GM21528 (cell line): ENCODE measurements around the gene GLI3.

Source experiments
- ATAC-seq: cut with Tn5 transposase; IDR thresholded peaks from one replicate; pipeline ENCODE4 v1.9.1; 2021; ENCODE audit warnings: mild to moderate bottlenecking, moderate library complexity; ENCODE audit not compliant: unreplicated experiment, low FRiP score

Gene GLI3

GRCh38 chr7:42115795-42116194, 121.2 kb downstream of the GLI3 start:
- ATAC-seq = no peak

GRCh38 chr7:42110333-42110732, 126.7 kb downstream of the GLI3 start:
- no peak for ATAC-seq

DNA sequence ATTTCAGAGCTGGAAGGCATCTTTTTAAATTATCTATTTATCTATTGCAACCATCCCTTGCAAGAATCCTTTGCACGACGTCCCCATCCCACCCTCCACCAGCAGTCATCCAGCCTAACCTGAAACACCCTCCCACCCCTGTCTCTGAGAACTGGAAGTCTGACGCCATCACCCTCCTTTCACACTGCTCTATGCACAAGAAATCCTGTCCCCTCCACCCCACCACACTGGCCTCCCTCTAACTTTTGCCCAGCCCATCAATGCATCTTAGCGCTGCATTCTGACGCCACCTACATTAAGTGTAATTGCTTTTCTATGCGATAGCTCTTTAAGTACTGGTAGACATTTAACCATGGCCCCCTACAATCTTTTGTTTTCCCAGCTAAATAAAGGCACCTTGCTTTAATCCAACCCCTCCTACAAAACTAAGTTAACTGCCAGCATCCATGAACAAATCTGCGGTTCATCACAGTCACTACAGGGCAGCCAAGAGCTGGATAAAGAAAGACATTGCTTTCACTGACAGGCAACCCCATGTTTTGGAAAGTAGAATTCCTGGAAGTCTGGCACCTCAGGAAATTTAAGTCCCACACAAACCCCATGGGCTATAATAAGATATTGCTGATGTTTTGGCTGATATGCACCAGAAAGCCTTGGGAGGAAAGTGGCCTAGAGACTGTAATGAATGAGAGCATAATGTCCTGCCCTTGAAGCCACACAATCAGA, 128.0 kb downstream of the GLI3 start:
- no peak for ATAC-seq

DNA sequence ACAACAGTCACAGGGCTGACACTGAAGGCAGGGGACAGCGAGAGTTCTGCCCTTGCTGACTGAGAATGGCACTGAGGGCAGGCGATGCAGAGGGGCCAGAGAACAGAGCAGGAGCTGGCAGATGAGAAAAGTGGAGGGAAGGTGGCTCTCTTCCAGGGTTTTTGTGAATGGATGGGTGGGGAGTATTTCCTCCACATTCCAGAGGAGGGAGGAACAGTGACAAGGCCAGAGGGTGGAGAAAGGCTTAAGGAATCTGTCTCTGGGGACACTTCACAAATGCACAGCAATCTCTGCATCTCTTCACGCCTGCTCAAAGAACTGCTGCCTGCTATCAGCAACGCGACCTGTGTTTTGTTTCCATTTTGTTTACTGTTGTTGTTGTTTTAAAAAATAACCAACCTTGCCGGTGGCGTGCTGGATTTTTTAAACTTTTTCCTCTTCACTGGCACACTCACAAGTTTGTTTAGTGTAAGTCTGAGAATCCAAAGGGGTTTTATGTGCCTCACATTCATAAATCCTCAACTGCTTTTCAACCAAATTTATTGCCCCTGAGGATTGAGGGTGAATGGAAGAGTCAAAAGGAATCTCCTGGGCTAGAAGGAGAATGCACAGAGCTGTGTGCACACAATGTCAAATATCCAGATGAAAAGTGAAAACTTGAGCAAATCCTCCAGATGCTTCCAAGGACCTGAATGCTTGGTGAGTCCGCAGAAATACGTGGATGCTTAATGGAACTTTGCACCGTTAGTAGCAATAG, 129.3 kb downstream of the GLI3 start:
- ATAC-seq = no peak

DNA sequence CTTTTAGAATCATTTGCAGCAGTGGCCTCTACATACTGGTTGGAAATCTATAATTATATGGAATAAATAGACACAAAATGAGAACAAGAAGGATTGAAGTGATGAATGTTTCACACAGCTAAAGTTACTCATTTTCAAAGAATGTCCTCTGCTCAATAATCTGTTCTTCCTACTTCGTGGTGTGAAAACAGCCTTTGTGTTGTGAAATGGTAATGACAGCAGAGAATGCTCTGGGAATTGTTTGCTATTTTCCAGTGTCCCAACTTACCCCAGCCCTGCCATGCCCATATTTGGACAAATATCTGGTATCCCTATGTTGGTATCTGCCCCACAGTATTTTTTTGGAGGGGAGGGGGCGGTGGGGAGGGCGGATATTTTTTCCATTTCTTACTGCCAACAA, 130.4 kb downstream of the GLI3 start:
- no peak for ATAC-seq

GRCh38 chr7:42105554-42106358, 131.3 kb downstream of the GLI3 start:
- ATAC-seq = no peak

- no peak for ATAC-seq
These were observed 132.3 kb downstream of the GLI3 start for GRCh38 chr7:42104694-42105093.

DNA sequence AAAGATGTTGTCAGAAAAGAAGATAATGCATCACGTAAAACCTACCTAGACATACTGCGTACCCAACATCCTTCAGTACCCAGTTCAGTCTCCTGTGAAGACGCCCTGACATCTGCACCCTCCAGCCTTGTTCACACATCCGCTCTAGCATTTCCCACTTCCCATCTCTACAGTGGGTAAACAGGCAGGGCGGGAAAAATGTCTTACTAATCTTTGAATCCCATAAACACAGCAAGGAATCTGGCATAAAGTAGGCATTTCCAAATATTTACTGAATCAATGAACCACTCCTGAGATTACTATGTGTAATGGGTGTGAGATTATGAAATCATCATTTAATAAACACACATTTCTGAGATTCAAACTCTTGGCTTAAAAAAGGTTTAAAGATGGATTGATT, 132.8 kb downstream of the GLI3 start:
- ATAC-seq = no peak

- ATAC-seq = no peak
These were observed 133.6 kb downstream of the GLI3 start for GRCh38 chr7:42103456-42103855.

- ATAC-seq = no peak
These were observed 134.0 kb downstream of the GLI3 start for GRCh38 chr7:42103020-42103419.

- no peak for ATAC-seq
These were observed 134.7 kb downstream of the GLI3 start for GRCh38 chr7:42102301-42102700.

GRCh38 chr7:42100156-42100508, 136.9 kb downstream of the GLI3 start:
- ATAC-seq = no peak

DNA sequence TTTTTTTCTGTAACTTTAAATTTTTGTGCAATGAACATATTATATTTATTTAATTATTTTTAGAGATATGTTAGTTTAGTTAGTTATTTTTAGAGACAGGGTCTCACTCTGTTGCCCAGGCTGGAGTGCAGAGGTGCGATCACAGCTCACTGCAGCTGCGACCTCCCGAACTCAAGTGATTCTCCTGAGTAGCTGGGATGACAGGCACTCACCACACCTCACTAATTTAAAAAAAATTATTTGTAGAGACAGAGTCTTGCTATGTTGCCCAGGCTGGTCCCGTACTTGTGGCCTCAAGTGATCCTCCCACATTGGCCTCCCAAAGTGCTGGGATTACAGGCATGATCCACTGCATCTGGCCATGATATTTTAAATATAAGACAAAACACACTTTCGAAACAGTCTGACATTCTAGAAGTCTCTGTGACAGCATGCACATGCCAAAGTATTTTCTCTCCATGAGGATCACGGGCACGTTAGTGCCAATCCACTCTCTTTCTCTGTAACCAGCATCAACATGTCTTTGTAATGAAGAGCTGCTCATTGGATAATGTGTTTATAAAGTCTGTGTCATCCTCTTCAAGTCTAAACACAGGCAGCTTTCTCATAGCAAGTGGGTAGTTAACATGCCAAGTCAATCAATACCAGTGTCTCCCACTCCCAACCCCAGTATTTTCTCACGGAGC, 137.4 kb downstream of the GLI3 start:
- no peak for ATAC-seq

DNA sequence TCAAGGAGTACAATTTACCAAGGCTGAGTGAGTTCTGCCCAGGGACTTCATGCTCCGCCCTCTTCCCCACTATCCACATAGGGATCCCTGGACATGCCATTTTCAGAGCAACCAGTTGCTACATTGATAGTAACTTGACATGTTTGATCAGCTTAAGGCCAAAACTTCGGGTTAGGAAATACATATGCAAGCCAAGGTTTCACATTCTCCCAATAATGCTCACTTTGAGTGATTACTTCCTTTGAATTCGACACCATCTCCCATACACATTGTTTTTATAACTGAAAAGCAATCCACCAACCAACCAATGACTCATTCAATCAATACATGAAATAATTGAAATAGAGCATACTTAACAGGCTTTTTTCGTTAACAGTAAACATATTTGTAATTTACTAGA, 137.9 kb downstream of the GLI3 start:
- ATAC-seq = no peak

- no peak for ATAC-seq
These were observed 139.3 kb downstream of the GLI3 start for GRCh38 chr7:42097752-42098151.

DNA sequence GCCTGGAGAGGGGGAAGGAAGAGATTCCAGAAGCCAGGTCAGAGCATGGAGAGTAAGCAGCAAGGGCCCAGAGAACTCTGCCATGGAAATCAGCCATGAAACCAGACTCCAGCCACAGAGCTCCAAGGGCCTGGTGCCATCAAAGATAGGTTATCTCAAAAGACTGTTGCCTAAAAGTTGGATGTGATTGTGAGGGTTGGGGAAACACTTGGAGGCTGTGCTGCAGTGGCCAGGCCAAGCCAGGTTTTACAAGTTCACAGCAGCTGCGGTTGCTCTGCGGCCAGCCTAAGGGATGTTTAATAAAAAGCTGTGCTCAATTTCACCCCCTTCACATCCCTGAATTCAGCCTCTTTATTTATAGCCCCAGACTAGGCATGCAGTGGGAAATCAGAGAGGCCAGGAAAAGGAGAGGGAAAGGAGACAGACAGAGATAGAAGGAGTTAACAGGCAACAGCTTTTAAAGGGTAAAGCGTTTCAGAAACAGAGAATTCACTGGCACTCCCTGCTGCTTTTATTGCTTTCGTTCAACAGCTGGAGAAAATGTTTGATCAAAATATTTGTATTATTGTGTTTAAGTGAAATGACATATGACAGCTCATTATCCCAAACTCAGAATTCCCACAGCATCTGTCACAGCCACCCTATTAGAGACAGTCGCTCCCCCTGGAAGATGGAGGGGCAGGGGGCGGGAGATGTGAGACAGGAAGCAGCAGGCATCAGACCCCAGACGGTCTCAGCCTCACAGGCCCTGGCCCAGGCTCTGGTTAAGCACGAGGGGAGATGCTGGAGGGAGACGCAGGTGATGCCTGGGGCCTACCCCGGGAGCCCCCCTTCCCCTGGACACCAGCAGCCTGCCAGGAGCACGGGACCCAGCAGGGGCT, 140.1 kb downstream of the GLI3 start:
- no peak for ATAC-seq

GRCh38 chr7:42096268-42096667, 140.7 kb downstream of the GLI3 start:
- ATAC-seq = no peak

- no peak for ATAC-seq
These were observed 141.2 kb downstream of the GLI3 start for GRCh38 chr7:42095791-42096190.

DNA sequence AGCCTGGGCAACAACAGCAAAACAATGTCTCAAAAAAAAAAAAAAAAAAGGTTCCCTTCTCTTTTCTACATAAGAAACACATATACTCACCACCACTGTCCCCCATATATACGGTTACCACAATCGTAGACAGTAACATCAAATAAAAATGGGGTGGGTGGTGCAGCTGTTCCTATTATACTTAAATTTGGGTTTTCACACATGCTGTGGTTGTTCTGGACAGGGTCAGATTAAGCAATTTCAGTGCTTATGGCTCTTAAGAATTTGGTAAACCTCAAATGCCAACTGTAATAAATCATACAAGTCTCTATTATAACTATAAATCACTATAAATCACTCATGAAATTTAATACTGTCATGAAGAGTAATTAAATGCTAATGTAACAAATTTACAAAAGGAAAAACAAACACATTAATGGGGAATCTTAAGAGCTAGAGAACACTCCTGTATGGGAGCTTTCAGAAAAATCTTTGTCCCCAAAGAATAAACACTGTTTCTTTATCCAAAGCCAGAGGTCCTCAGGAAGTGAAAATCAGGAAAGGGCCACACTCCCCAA, 143.6 kb downstream of the GLI3 start:
- ATAC-seq = no peak
